ENCODE results near the gene SEMA3A. TPM values are rescaled to one million over a fixed set of nuclear protein-coding genes. Genes with fewer than 3 reads are reported as not detected.
"Not testable (repeated sequence)": the region's sequence is repeated elsewhere in the genome, so short reads cannot be mapped to it uniquely, and the experiment has no call there.

SEMA3A gene
- total RNA-seq, 4 donors from 2014 or later, result 0.15 to 4.6 (median 0.69) TPM

- H3K27ac ChIP-seq, result no peak overlapping the region
- no peaks in the 10 kb centered on the region for H3K27me3 ChIP-seq
- 83 to 85% methylated on average over 2 of the region's 2 CpGs for WGBS, 2 donors
- no peaks in the 10 kb centered on the region for H3K9me3 ChIP-seq
- H3K4me3 ChIP-seq, result no peak overlapping the region
- TF ChIP-seq POLR2A (IDR thresholded peaks at IDR 0.05), result no peak
- TF ChIP-seq CTCF (IDR thresholded peaks at IDR 0.05), result no peak
- no peaks in the 10 kb centered on the region for H3K4me1 ChIP-seq
- H3K36me3 ChIP-seq, result no peaks in the 10 kb centered on the region
- DNase-seq, result no peak
- intact Hi-C loops (cut with DNase I), result no loop called here
These were observed 137.0 kb downstream of the SEMA3A start for GRCh38 chr7:84057576-84057975.

- no peaks in the 10 kb centered on the region for H3K4me1 ChIP-seq
- DNase-seq, result no peak
- intact Hi-C loops (cut with DNase I), result no loop called here
- no peaks in the 10 kb centered on the region for H3K27me3 ChIP-seq
- no peaks in the 10 kb centered on the region for H3K9me3 ChIP-seq
- no peaks in the 10 kb centered on the region for H3K36me3 ChIP-seq
- WGBS, 2 donors, result 73 to 84% methylated on average over 2 of the region's 2 CpGs
- TF ChIP-seq POLR2A (IDR thresholded peaks at IDR 0.05) (no peak), CTCF (IDR thresholded peaks at IDR 0.05) (no peak)
- H3K4me3 ChIP-seq, result no peak overlapping the region
- no peak overlapping the region for H3K27ac ChIP-seq
These were observed 138.5 kb downstream of the SEMA3A start for GRCh38 chr7:84055904-84056605.

GRCh38 chr7:84055199-84055598, 139.4 kb downstream of the SEMA3A start:
- H3K4me3 ChIP-seq; intact Hi-C loops (cut with DNase I); H3K9me3 ChIP-seq; H3K4me1 ChIP-seq; H3K27ac ChIP-seq; H3K27me3 ChIP-seq; H3K36me3 ChIP-seq; DNase-seq: not testable (repeated sequence)
- 79 to 86% methylated on average over 11 to 17 of the region's 23 CpGs for WGBS, 2 donors

- H3K27me3 ChIP-seq, result no peaks in the 10 kb centered on the region
- H3K4me1 ChIP-seq, result no peaks in the 10 kb centered on the region
- intact Hi-C loops (cut with DNase I), result no loop called here
- no peak overlapping the region for H3K4me3 ChIP-seq
- DNase-seq, result no peak
- TF ChIP-seq POLR2A (IDR thresholded peaks at IDR 0.05), result no peak
- no peak for TF ChIP-seq CTCF (IDR thresholded peaks at IDR 0.05)
- H3K36me3 ChIP-seq, result no peaks in the 10 kb centered on the region
- no peaks in the 10 kb centered on the region for H3K9me3 ChIP-seq
- no peak overlapping the region for H3K27ac ChIP-seq
These were observed 145.3 kb downstream of the SEMA3A start for GRCh38 chr7:84049071-84049836.

- intact Hi-C loops (cut with DNase I), result no loop called here
- no peak for DNase-seq
- 61 to 69% methylated on average over 2 of the region's 2 CpGs for WGBS, 2 donors
These were observed 147.5 kb downstream of the SEMA3A start for GRCh38 chr7:84047085-84047484.

More at GRCh38 chr7:84047085-84047484, 147.5 kb downstream of the SEMA3A start:
- no peak overlapping the region for H3K4me3 ChIP-seq
- no peaks in the 10 kb centered on the region for H3K36me3 ChIP-seq
- no peak overlapping the region for H3K27ac ChIP-seq
- no peaks in the 10 kb centered on the region for H3K9me3 ChIP-seq
- no peaks in the 10 kb centered on the region for H3K27me3 ChIP-seq
- no peaks in the 10 kb centered on the region for H3K4me1 ChIP-seq
- no peak for TF ChIP-seq POLR2A (IDR thresholded peaks at IDR 0.05)
- TF ChIP-seq CTCF (IDR thresholded peaks at IDR 0.05), result no peak

Measured in esophagus squamous epithelium (tissue), 5 donors.